GM10266 (cell line): ENCODE results near the gene MYCBPAP.

ENCODE experiments used
- DNase-seq: peaks from one replicate; pipeline ENCODE4 v3.0.0; 2012; ENCODE audit errors: extremely low spot score
- CTCF ChIP-seq: IDR thresholded peaks from 2 replicates; pipeline ENCODE4 v1.5.1; 2012; ENCODE audit warnings: mild to moderate bottlenecking, low read depth; ENCODE audit not compliant: control insufficient read depth, insufficient read depth; ENCODE audit errors: missing control alignments

Gene MYCBPAP

GRCh38 chr17:50550661-50551432 is 42.6 kb downstream of the MYCBPAP start:
- TF ChIP-seq CTCF: peak; percentile 60
- no peak for DNase-seq

GRCh38 chr17:50551433-50551815 is 43.2 kb downstream of the MYCBPAP start:
- TF ChIP-seq CTCF: no peak

GRCh38 chr17:50551884-50552283 is 43.6 kb downstream of the MYCBPAP start:
- no peak for DNase-seq
- TF ChIP-seq CTCF: no peak

More at GRCh38 chr17:50551433-50551815, 43.2 kb downstream of the MYCBPAP start:
- no peak for DNase-seq

GRCh38 chr17:50554201-50554600 is 46.0 kb downstream of the MYCBPAP start:
- no peak for TF ChIP-seq CTCF
- no peak for DNase-seq

- no peak for TF ChIP-seq CTCF
- no peak for DNase-seq
Observed at GRCh38 chr17:50556803-50557202, 48.6 kb downstream of the MYCBPAP start.

GRCh38 chr17:50557630-50558029 is 49.4 kb downstream of the MYCBPAP start:
- no peak for DNase-seq
- no peak for TF ChIP-seq CTCF

GRCh38 chr17:50558091-50558490 is 49.9 kb downstream of the MYCBPAP start:
- no peak for DNase-seq
- TF ChIP-seq CTCF: no peak
